Keratinocyte (primary cell): ENCODE results near the gene RBM41. TPM values are rescaled to one million over a fixed set of nuclear protein-coding genes. Genes with fewer than 3 reads are reported as not detected.

Source experiments
- polyA plus RNA-seq, 5 experiments: library from polyadenylated mRNA; depleted of rRNA in 3 of 5; stranded (reverse) in 3 of 5; stranded (forward) in 1 of 5; unstranded in 1 of 5; fragments of >200 nt; gene quantifications; 1 replicate in 1 of 5; 2 replicates in 3 of 5; 3 replicates in 1 of 5; pipeline versions ENCODE4 v1.2.1 to v1.2.3, GENCODE V29; 2011 to 2012; ENCODE audit warnings: missing spikeins in 2 of 5, low read depth in 1 of 5, low replicate concordance in 1 of 5

RBM41 gene
- polyA plus RNA-seq, 1 donor (not counting 4 experiments of a cell fraction or from before 2014, with no cell fraction given) = 14.5 TPM

Other genes with a start within 250 kb of the RBM41 start
- gene RIPPLY1, start 215.5 kb downstream of the RBM41 start, polyA plus RNA-seq = not detected in 3 replicates
- gene CLDN2, start 198.4 kb downstream of the RBM41 start, polyA plus RNA-seq = not detected in 3 replicates
- gene MORC4, start 118.6 kb downstream of the RBM41 start, polyA plus RNA-seq = 13.5 to 21.0 TPM (median 16.4 TPM) in 3 replicates
- 1.2 to 2.6 TPM (median 1.6 TPM) in 3 replicates for gene NUP62CL, start 87.6 kb upstream of the RBM41 start, polyA plus RNA-seq
- gene DNAAF6, start 87.8 kb upstream of the RBM41 start, polyA plus RNA-seq = not detected in 3 replicates